OCI-LY7 (cell line): Measurements from ENCODE around the gene KRT83. TPM values are rescaled to one million over a fixed set of nuclear protein-coding genes. Genes with fewer than 3 reads are reported as not detected.

Experiments
- BruUV-seq: library from RNA; stranded (reverse); fragments of 400-500 nt; replicated peaks from 2 replicates; lab custom pipeline; 2021; lab: Mats Ljungman, UMichigan
- CTCF ChIA-PET: fragments of 300-600 bp; sonication (Branson Sonifier 250); formaldehyde crosslinking; loops from one replicate; lab custom pipeline; 2022; ENCODE audit warnings: antibody characterized with exemption; ENCODE audit not compliant: unreplicated experiment; lab: Charles Lee
- POLR2A ChIA-PET: fragments of 300-600 bp; sonication (Branson Sonifier 250); formaldehyde crosslinking; loops from one replicate; lab custom pipeline; 2022; ENCODE audit warnings: antibody characterized with exemption; lab: Charles Lee
- DNase-seq: peaks from one replicate; pipeline ENCODE4 v3.0.0-alpha.2; 2015; ENCODE audit warnings: low spot score
- H2AFZ ChIP-seq: fragments of 200-600 bp; sonication (generic), shearing (Covaris generic); 2 replicates; pipeline ENCODE4 v1.6.1; 2014; ENCODE audit warnings: mild to moderate bottlenecking, antibody characterized with exemption, low read length, moderate library complexity
- H3K27ac ChIP-seq: fragments of 200-600 bp; sonication (generic); 2 replicates; pipeline ENCODE4 v1.5.1; 2014; ENCODE audit warnings: mixed run types, low read depth, mild to moderate bottlenecking, moderate library complexity, low read length, inconsistent platforms; ENCODE audit not compliant: poor library complexity, severe bottlenecking
- H3K36me3 ChIP-seq: fragments of 200-600 bp; sonication (generic); 2 replicates; pipeline ENCODE4 v1.6.1; 2014; ENCODE audit warnings: mild to moderate bottlenecking, antibody characterized with exemption, low read length, moderate library complexity, mixed read lengths; ENCODE audit not compliant: insufficient read depth
- H3K4me1 ChIP-seq: fragments of 200-600 bp; sonication (generic); 2 replicates; pipeline ENCODE4 v1.5.1; 2014; ENCODE audit warnings: mild to moderate bottlenecking, low read length; ENCODE audit not compliant: insufficient read depth, poor library complexity, severe bottlenecking
- H3K4me2 ChIP-seq: fragments of 200-600 bp; sonication (generic); 2 replicates; pipeline ENCODE4 v1.6.1; 2014; ENCODE audit warnings: mild to moderate bottlenecking, low read length
- H3K4me3 ChIP-seq: fragments of 200-600 bp; sonication (generic); 2 replicates; pipeline ENCODE4 v1.5.1; 2014; ENCODE audit warnings: mild to moderate bottlenecking, low read depth, low read length; ENCODE audit not compliant: poor library complexity, severe bottlenecking
- H3K79me2 ChIP-seq: fragments of 200-600 bp; sonication (generic); 2 replicates; pipeline ENCODE4 v1.6.1; 2016; ENCODE audit warnings: low read depth, mild to moderate bottlenecking, low read length, moderate library complexity, mixed read lengths; ENCODE audit not compliant: insufficient read depth
- H3K9me2 ChIP-seq: fragments of 200-600 bp; sonication (generic); 2 replicates; pipeline ENCODE4 v1.6.1; 2016; ENCODE audit warnings: mild to moderate bottlenecking, low read length, mixed read lengths; ENCODE audit not compliant: insufficient read depth
- H3K9me3 ChIP-seq: fragments of 200-600 bp; sonication (generic); 2 replicates; pipeline ENCODE4 v1.6.1; 2014; ENCODE audit warnings: mild to moderate bottlenecking, mixed run types, low read length, mixed read lengths
- H4K20me1 ChIP-seq: fragments of 200-600 bp; sonication (generic); 2 replicates; pipeline ENCODE4 v1.6.1; 2014; ENCODE audit warnings: mild to moderate bottlenecking, antibody characterized with exemption, low read length, moderate library complexity, mixed read lengths; ENCODE audit not compliant: insufficient read depth
- CTCF ChIP-seq: fragments of 200-600 bp; sonication (generic); conservative IDR thresholded peaks from 2 replicates; pipeline ENCODE4 v1.5.1; 2014; ENCODE audit warnings: mild to moderate bottlenecking, antibody characterized with exemption, low read length, moderate library complexity, mixed read lengths
- EZH2phosphoT487 ChIP-seq: fragments of 200-600 bp; sonication (generic); IDR thresholded peaks from 2 replicates; pipeline ENCODE4 v1.6.1; 2018; ENCODE audit warnings: low read depth, borderline replicate concordance, mild to moderate bottlenecking, mixed run types, antibody characterized with exemption, low read length, moderate library complexity, mixed read lengths
- intact Hi-C: fragments of 100-400 bp; cut with micrococcal nuclease; formaldehyde crosslinking; loops from one replicate; pipeline ENCODE4 v1.10.0; 2022; ENCODE audit not compliant: unreplicated experiment
- total RNA-seq, 2 experiments: library from RNA; depleted of rRNA in 1 of 2; stranded (reverse); fragments of >200 nt in 1 of 2; shearing (Covaris generic) in 1 of 2; gene quantifications; 2 replicates each; pipeline ENCODE4 v1.2.3, GENCODE V29; 2014 to 2022

Gene KRT83
- total RNA-seq, 2 experiments from 2014 or later = not detected

- no peak for DNase-seq
- H2AFZ ChIP-seq = no peak overlapping the region
- H3K36me3 ChIP-seq = no peaks in the 10 kb centered on the region
- intact Hi-C loops = no loop called here
- H3K9me3 ChIP-seq = no peaks in the 10 kb centered on the region
- no peaks in the 10 kb centered on the region for H3K79me2 ChIP-seq
- BruUV-seq = no TSS peak
- no peak overlapping the region for H3K4me2 ChIP-seq
- ChIA-PET CTCF (no interaction called here), POLR2A (interaction anchor here (0.6 kb wide), 1 partner anchor 23 kb away, joined by 3 read pairs; no protein-coding TSS in a partner anchor)
- TF ChIP-seq EZH2phosphoT487 = no peak
- no peak for TF ChIP-seq CTCF
- no peaks in the 10 kb centered on the region for H3K9me2 ChIP-seq
- no peak overlapping the region for H3K27ac ChIP-seq
- H3K4me3 ChIP-seq = no peak overlapping the region
- H4K20me1 ChIP-seq = no peaks in the 10 kb centered on the region
- H3K4me1 ChIP-seq = no peaks in the 10 kb centered on the region
These were observed 29.6 kb upstream of the KRT83 start for GRCh38 chr12:52350786-52351185.

GRCh38 chr12:52350021-52350620 is 28.9 kb upstream of the KRT83 start:
- Histone ChIP-seq H3K27ac (no peak overlapping the region), H4K20me1 (no peaks in the 10 kb centered on the region), H3K79me2 (no peaks in the 10 kb centered on the region), H3K9me2 (no peaks in the 10 kb centered on the region), H3K9me3 (no peaks in the 10 kb centered on the region), H3K4me1 (no peaks in the 10 kb centered on the region), H3K4me2 (no peak overlapping the region), H2AFZ (no peak overlapping the region), H3K4me3 (no peak overlapping the region), H3K36me3 (no peaks in the 10 kb centered on the region)
- ChIA-PET CTCF (no interaction called here), POLR2A (interaction anchor here (0.6 kb wide), 1 partner anchor 23 kb away, joined by 3 read pairs; no protein-coding TSS in a partner anchor)
- intact Hi-C loops = no loop called here
- no TSS peak for BruUV-seq
- TF ChIP-seq EZH2phosphoT487 (no peak), CTCF (no peak)
- DNase-seq = no peak

- no peak for TF ChIP-seq EZH2phosphoT487
- TF ChIP-seq CTCF = no peak
These were observed 28.0 kb upstream of the KRT83 start for GRCh38 chr12:52349196-52349595.

More at GRCh38 chr12:52349196-52349595, 28.0 kb upstream of the KRT83 start:
- no peak overlapping the region for H3K4me2 ChIP-seq
- H3K4me1 ChIP-seq = no peaks in the 10 kb centered on the region
- H3K79me2 ChIP-seq = no peaks in the 10 kb centered on the region
- intact Hi-C loops = no loop called here
- no TSS peak for BruUV-seq
- H3K36me3 ChIP-seq = no peaks in the 10 kb centered on the region
- no peak overlapping the region for H3K4me3 ChIP-seq
- H3K9me2 ChIP-seq = no peaks in the 10 kb centered on the region
- CTCF ChIA-PET = no interaction called here
- no peak for DNase-seq
- no peaks in the 10 kb centered on the region for H4K20me1 ChIP-seq
- no peak overlapping the region for H2AFZ ChIP-seq
- no peaks in the 10 kb centered on the region for H3K9me3 ChIP-seq
- POLR2A ChIA-PET = interaction anchor here (0.6 kb wide), 1 partner anchor 534 kb away, joined by 4 read pairs; no protein-coding TSS in a partner anchor
- H3K27ac ChIP-seq = no peak overlapping the region
